ENCODE data around the gene RPS28. TPM values are rescaled to one million over a fixed set of nuclear protein-coding genes. Genes with fewer than 3 reads are reported as not detected.
"Not testable (repeated sequence)": the region's sequence is repeated elsewhere in the genome, so short reads cannot be mapped to it uniquely, and the experiment has no call there.

Gene RPS28
- total RNA-seq, 1 donor from 2014 or later = 1,715 TPM

GRCh38 chr19:8338835-8339234, 17.5 kb downstream of the RPS28 start:
- H3K9me3 Mint-ChIP-seq = no peaks in the 10 kb centered on the region
- no peak overlapping the region for H3K4me3 Mint-ChIP-seq
- H3K27ac Mint-ChIP-seq = no peak overlapping the region
- no peaks in the 10 kb centered on the region for H3K4me1 Mint-ChIP-seq (ENCODE audit: unreplicated experiment)
- peaks cover 75% of the 10 kb centered on the region for H3K27me3 Mint-ChIP-seq
- TF ChIP-seq CTCF (conservative IDR thresholded peaks at IDR 0.05) = no peak
- no peaks in the 10 kb centered on the region for H3K36me3 Mint-ChIP-seq
- no peak for DNase-seq (ENCODE audit: extremely low spot score, unreplicated experiment)

- no peaks in the 10 kb centered on the region for H3K36me3 Mint-ChIP-seq
- H3K9me3 Mint-ChIP-seq = no peaks in the 10 kb centered on the region
- DNase-seq (ENCODE audit: extremely low spot score, unreplicated experiment) = no peak
- H3K27me3 Mint-ChIP-seq = peaks cover 76% of the 10 kb centered on the region
- no peaks in the 10 kb centered on the region for H3K4me1 Mint-ChIP-seq (ENCODE audit: unreplicated experiment)
- no peak overlapping the region for H3K27ac Mint-ChIP-seq
- no peak for TF ChIP-seq CTCF (conservative IDR thresholded peaks at IDR 0.05)
- no peak overlapping the region for H3K4me3 Mint-ChIP-seq
Measured at GRCh38 chr19:8340341-8341096, 19.2 kb downstream of the RPS28 start.

GRCh38 chr19:8341504-8341903, 20.2 kb downstream of the RPS28 start:
- H3K27me3 Mint-ChIP-seq = peaks cover 68% of the 10 kb centered on the region
- not testable (repeated sequence) for H3K9me3 Mint-ChIP-seq; DNase-seq (ENCODE audit: extremely low spot score, unreplicated experiment); H3K27ac Mint-ChIP-seq; H3K4me1 Mint-ChIP-seq (ENCODE audit: unreplicated experiment); H3K4me3 Mint-ChIP-seq; H3K36me3 Mint-ChIP-seq

GRCh38 chr19:8342316-8342683, 21.0 kb downstream of the RPS28 start:
- H3K4me1 Mint-ChIP-seq (ENCODE audit: unreplicated experiment) = no peaks in the 10 kb centered on the region
- no peaks in the 10 kb centered on the region for H3K9me3 Mint-ChIP-seq
- H3K27me3 Mint-ChIP-seq = peaks cover 62% of the 10 kb centered on the region
- H3K36me3 Mint-ChIP-seq = no peaks in the 10 kb centered on the region
- no peak overlapping the region for H3K4me3 Mint-ChIP-seq
- H3K27ac Mint-ChIP-seq = no peak overlapping the region
- no peak for TF ChIP-seq CTCF (conservative IDR thresholded peaks at IDR 0.05)
- DNase-seq (ENCODE audit: extremely low spot score, unreplicated experiment) = no peak

GRCh38 chr19:8342684-8343482, 21.6 kb downstream of the RPS28 start, which contains the start of gene KANK3:
KANK3 (minus strand) TSS chr19:8343262; CDS start chr19:8337828, 5,434 bp downstream.
- H3K27ac Mint-ChIP-seq = peak within 1 kb of the TSS; percentile 55

More at GRCh38 chr19:8342684-8343482, 21.6 kb downstream of the RPS28 start, which contains the start of gene KANK3:
- no peak for TF ChIP-seq CTCF (conservative IDR thresholded peaks at IDR 0.05)
- no peaks in the 10 kb centered on the region for H3K9me3 Mint-ChIP-seq
- DNase-seq (ENCODE audit: extremely low spot score, unreplicated experiment) = peak; percentile 90
- H3K4me1 Mint-ChIP-seq (ENCODE audit: unreplicated experiment) = peaks cover 3% of the 10 kb centered on the region
- no peaks in the 10 kb centered on the region for H3K36me3 Mint-ChIP-seq
- H3K4me3 Mint-ChIP-seq = peak within 1 kb of the TSS; percentile 79
- peaks cover 56% of the 10 kb centered on the region for H3K27me3 Mint-ChIP-seq
